Measurements from ENCODE around the gene WDR6. TPM values are rescaled to one million over a fixed set of nuclear protein-coding genes. Genes with fewer than 3 reads are reported as not detected.

The WDR6 gene
- total and polyA plus RNA-seq, 8 donors: 51.6 to 184 (median 141) TPM

GRCh38 chr3:48989126-48989795 is 17.9 kb upstream of the WDR6 start:
- TF ChIP-seq POLR2A (IDR thresholded peaks at IDR 0.05) (no peak), POLR2AphosphoS5 (IDR thresholded peaks at IDR 0.05) (no peak), CTCF (IDR thresholded peaks at IDR 0.05) (no peak), EP300 (IDR thresholded peaks at IDR 0.05) (no peak)
- peaks cover 9 to 40% (median 32%) of the 10 kb centered on the region in 4 donors for H3K36me3 ChIP-seq
- H3K27ac ChIP-seq: peak overlapping the region; percentile 91 to 96 (median 93)
- intact Hi-C loops (cut with DNase I; ENCODE audit: low total_unique reads): no loop called here
- H3K4me3 ChIP-seq: peak overlapping the region; percentile 74 to 99 (median 84)
- WGBS, 5 donors: 1 to 12% (median 3%) methylated on average over 8 to 21 of the region's 21 CpGs
- no peaks in the 10 kb centered on the region for H3K27me3 ChIP-seq
- no peak for DNase-seq
- no peaks in the 10 kb centered on the region for H3K9me3 ChIP-seq
- H3K4me1 ChIP-seq: peaks cover 31 to 51% (median 40%) of the 10 kb centered on the region in 4 donors

GRCh38 chr3:48989796-48990635 is 17.2 kb upstream of the WDR6 start, which contains the start of gene P4HTM:
Gene P4HTM (plus strand): TSS chr3:48990241. CDS start chr3:48990257, 16 bp downstream.
- no peak for TF ChIP-seq EP300 (IDR thresholded peaks at IDR 0.05)
- TF ChIP-seq POLR2A (IDR thresholded peaks at IDR 0.05): no peak
- peak in 3 of 7 experiments; percentile 13 to 38 (median 23) for TF ChIP-seq CTCF (IDR thresholded peaks at IDR 0.05)
- TF ChIP-seq POLR2AphosphoS5 (IDR thresholded peaks at IDR 0.05): peak; percentile 73 to 94 (median 83)
- 0 to 1% (median 0%) methylated on average over 21 to 91 of the region's 91 CpGs for WGBS, 5 donors
- peak within 1 kb of the TSS; percentile 74 to 99 (median 84) for H3K4me3 ChIP-seq
- DNase-seq: peak; percentile 77 to 96
- H3K27me3 ChIP-seq: no peaks in the 10 kb centered on the region
- H3K27ac ChIP-seq: peak within 1 kb of the TSS; percentile 91 to 96 (median 93)
- peaks cover 2 to 40% (median 32%) of the 10 kb centered on the region in 4 donors for H3K36me3 ChIP-seq
- intact Hi-C loops (cut with DNase I; ENCODE audit: low total_unique reads): no loop called here
- peaks cover 31 to 51% (median 40%) of the 10 kb centered on the region in 4 donors for H3K4me1 ChIP-seq
- no peaks in the 10 kb centered on the region for H3K9me3 ChIP-seq

- Histone ChIP-seq H3K4me3 (peak overlapping the region; percentile 74 to 99 (median 84)), H3K4me1 (peaks cover 31 to 51% (median 40%) of the 10 kb centered on the region in 4 donors), H3K9me3 (no peaks in the 10 kb centered on the region), H3K27ac (peak overlapping the region; percentile 91 to 96 (median 93)), H3K36me3 (peaks cover 0 to 40% (median 32%) of the 10 kb centered on the region in 4 donors), H3K27me3 (no peaks in the 10 kb centered on the region)
- WGBS, 5 donors: 2 to 9% (median 3%) methylated on average over 9 to 40 of the region's 40 CpGs
- TF ChIP-seq EP300 (IDR thresholded peaks at IDR 0.05) (no peak), POLR2AphosphoS5 (IDR thresholded peaks at IDR 0.05) (no peak), CTCF (IDR thresholded peaks at IDR 0.05) (no peak), POLR2A (IDR thresholded peaks at IDR 0.05) (no peak)
- intact Hi-C loops (cut with DNase I; ENCODE audit: low total_unique reads): no loop called here
- peak in 1 of 2 donors; percentile 68 for DNase-seq
These were observed 16.3 kb upstream of the WDR6 start for GRCh38 chr3:48990636-48991469.

Measured in stomach (tissue), 9 donors.